Left lung (tissue), 10 donors: ENCODE data around the gene PRKN. TPM values are rescaled to one million over a fixed set of nuclear protein-coding genes. Genes with fewer than 3 reads are reported as not detected.

Experiments
- ATAC-seq: fragments of 200-7000 bp; cut with Tn5 transposase; one replicate; pipeline ENCODE4 v1.9.1; 2020; ENCODE audit warnings: moderate library complexity
- DNase-seq, 4 donors: peaks; one replicate each; pipeline ENCODE4 v3.0.0-alpha.2; 2013 to 2020
- H3K27ac ChIP-seq, 2 donors: fragments of 200-600 bp; sonication (generic) in 1 of 2; one replicate each; pipeline versions ENCODE4 v1.5.0 to v1.8.0; 2020 to 2021
- H3K27me3 ChIP-seq, 2 donors: fragments of 200-600 bp; sonication (generic) in 1 of 2; one replicate each; pipeline versions ENCODE4 v1.5.0 to v1.8.0; 2020 to 2021
- H3K36me3 ChIP-seq, 2 donors: fragments of 200-600 bp; sonication (generic) in 1 of 2; one replicate each; pipeline versions ENCODE4 v1.5.0 to v1.8.0; 2020 to 2021
- H3K4me1 ChIP-seq, 2 donors: fragments of 200-600 bp; one replicate each; pipeline ENCODE4 v1.8.0; 2021
- H3K4me3 ChIP-seq, 2 donors: fragments of 200-600 bp; sonication (generic) in 1 of 2; one replicate each; pipeline versions ENCODE4 v1.5.0 to v1.8.0; 2020 to 2021; ENCODE audit warnings: mild to moderate bottlenecking in 1 of 2
- H3K9me3 ChIP-seq, 2 donors: fragments of 200-600 bp; sonication (generic) in 1 of 2; one replicate each; pipeline versions ENCODE4 v1.5.0 to v1.8.0; 2020 to 2021
- CTCF ChIP-seq, 2 donors: fragments of 200-600 bp; sonication (generic) in 1 of 2; IDR thresholded peaks; one replicate each; pipeline versions ENCODE4 v1.5.0 to v1.8.0; 2021; ENCODE audit warnings: antibody characterized with exemption in 2 of 2
- intact Hi-C, 2 donors: fragments of 100-400 bp; cut with DNase I; formaldehyde crosslinking; loops; one replicate each; pipeline versions ENCODE4 v1.11.2 to v1.14.2; 2022
- polyA plus RNA-seq, 6 donors: library from polyadenylated mRNA; unstranded; fragments of 120-200 nt; gene quantifications; one replicate each; pipeline ENCODE4 v1.2.1, GENCODE V29; 2013; ENCODE audit not compliant: insufficient read length in 6 of 6
- total RNA-seq, 2 donors: library from RNA; stranded (reverse); fragmentation: NEBNext Ultra II Directional; extraction: Animal tissue kit (Norgen Biotek cat#: 25700); gene quantifications; one replicate each; pipeline ENCODE4 v1.2.1, GENCODE V29; 2021
- donor health status: DM: no; HTN: yes; CAD: no.
- donor health status: DM: no; HTN: no; CAD: no.

Gene PRKN
- total and polyA plus RNA-seq, 8 donors: 1.9 to 4.3 (median 2.5) TPM

- Histone ChIP-seq H3K4me1 (peaks cover 0 to 14% of the 10 kb centered on the region in 2 donors), H3K27ac (no peak overlapping the region), H3K9me3 (no peaks in the 10 kb centered on the region), H3K4me3 (no peak overlapping the region), H3K27me3 (no peaks in the 10 kb centered on the region), H3K36me3 (no peaks in the 10 kb centered on the region)
- ATAC-seq (peak; percentile 62), DNase-seq (peak in 2 of 4 donors; percentile 11 to 44)
- intact Hi-C loops: no loop called here
- TF ChIP-seq CTCF (IDR thresholded peaks at IDR 0.05): no peak
These were observed 608.2 kb downstream of the PRKN start for GRCh38 chr6:162119341-162119740.

- H3K27ac ChIP-seq: no peak overlapping the region
- H3K9me3 ChIP-seq: no peaks in the 10 kb centered on the region
- intact Hi-C loops: no loop called here
- H3K36me3 ChIP-seq: no peaks in the 10 kb centered on the region
- H3K27me3 ChIP-seq: no peaks in the 10 kb centered on the region
- no peak for DNase-seq
- TF ChIP-seq CTCF (IDR thresholded peaks at IDR 0.05): no peak
- no peak for ATAC-seq
- H3K4me3 ChIP-seq: no peak overlapping the region
- H3K4me1 ChIP-seq: peaks cover 0 to 14% of the 10 kb centered on the region in 2 donors
These were observed 608.9 kb downstream of the PRKN start for GRCh38 chr6:162118706-162119105.

- no peak overlapping the region for H3K4me3 ChIP-seq
- TF ChIP-seq CTCF (IDR thresholded peaks at IDR 0.05): no peak
- H3K36me3 ChIP-seq: no peaks in the 10 kb centered on the region
- H3K27me3 ChIP-seq: no peaks in the 10 kb centered on the region
- ATAC-seq (no peak), DNase-seq (no peak)
- intact Hi-C loops: no loop called here
- H3K27ac ChIP-seq: no peak overlapping the region
- H3K4me1 ChIP-seq: peaks cover 0 to 14% of the 10 kb centered on the region in 2 donors
- no peaks in the 10 kb centered on the region for H3K9me3 ChIP-seq
These were observed 610.6 kb downstream of the PRKN start for GRCh38 chr6:162116902-162117525.

GRCh38 chr6:162109480-162110050 lies 618.0 kb downstream of the PRKN start:
- no peak for TF ChIP-seq CTCF (IDR thresholded peaks at IDR 0.05)
- intact Hi-C loops: no loop called here
- Histone ChIP-seq H3K27me3 (no peaks in the 10 kb centered on the region), H3K4me1 (no peaks in the 10 kb centered on the region), H3K27ac (no peak overlapping the region), H3K36me3 (no peaks in the 10 kb centered on the region), H3K4me3 (no peak overlapping the region), H3K9me3 (no peaks in the 10 kb centered on the region)
- DNase-seq (no peak), ATAC-seq (no peak)

- ATAC-seq: no peak
- intact Hi-C loops: no loop called here
These were observed 619.5 kb downstream of the PRKN start for GRCh38 chr6:162108041-162108440.

More at GRCh38 chr6:162108041-162108440, 619.5 kb downstream of the PRKN start:
- no peaks in the 10 kb centered on the region for H3K9me3 ChIP-seq
- H3K4me3 ChIP-seq: no peak overlapping the region
- no peaks in the 10 kb centered on the region for H3K36me3 ChIP-seq
- no peak for DNase-seq
- H3K4me1 ChIP-seq: no peaks in the 10 kb centered on the region
- H3K27me3 ChIP-seq: no peaks in the 10 kb centered on the region
- no peak overlapping the region for H3K27ac ChIP-seq
- no peak for TF ChIP-seq CTCF (IDR thresholded peaks at IDR 0.05)
